Right lobe of liver (tissue), 6 donors: Measurements from ENCODE around the gene CREB3L2. TPM values are rescaled to one million over a fixed set of nuclear protein-coding genes. Genes with fewer than 3 reads are reported as not detected.

Source experiments
- ATAC-seq, 4 donors: fragments of 200-7000 bp; cut with Tn5 transposase; one replicate each; pipeline ENCODE4 v1.9.1; 2020; ENCODE audit warnings: mild to moderate bottlenecking in 4 of 4, moderate library complexity in 4 of 4
- DNase-seq, 3 donors: peaks; one replicate each; pipeline ENCODE4 v3.0.0-alpha.2; 2020
- H3K27ac ChIP-seq, 3 donors: fragments of 200-600 bp; one replicate each; pipeline ENCODE4 v1.8.0; 2022
- H3K27me3 ChIP-seq, 2 donors: fragments of 200-600 bp; one replicate each; pipeline ENCODE4 v1.8.0; 2022
- H3K36me3 ChIP-seq, 4 donors: fragments of 200-600 bp; sonication (generic) in 1 of 4; one replicate each; pipeline versions ENCODE4 v1.5.1 to v1.8.0; 2017 to 2022; ENCODE audit warnings: control low read depth in 1 of 4
- H3K4me1 ChIP-seq, 4 donors: fragments of 200-600 bp; sonication (generic) in 1 of 4; one replicate each; pipeline versions ENCODE4 v1.5.1 to v1.8.0; 2017 to 2022; ENCODE audit warnings: control low read depth in 1 of 4
- H3K4me3 ChIP-seq, 3 donors: fragments of 200-600 bp; one replicate each; pipeline ENCODE4 v1.8.0; 2022
- H3K9me3 ChIP-seq, 4 donors: fragments of 200-600 bp; sonication (generic) in 1 of 4; one replicate each; pipeline versions ENCODE4 v1.5.1 to v1.8.0; 2017 to 2022; ENCODE audit warnings: control low read depth in 1 of 4
- POLR2A ChIP-seq: fragments of 450-650 bp; IDR thresholded peaks from one replicate; pipeline ENCODE4 v1.6.1; 2017; ENCODE audit warnings: antibody characterized with exemption, mild to moderate bottlenecking
- WGBS: methylation state at CpG from one replicate; pipeline ENCODE4 v1.1.6; 2018; ENCODE audit warnings: low coverage, low lambda C conversion rate; ENCODE audit not compliant: insufficient coverage; ENCODE audit errors: missing lambda C conversion rate; 5-methylcytosine and 5-hydroxymethylcytosine counted together
- intact Hi-C, 2 donors: fragments of 100-400 bp; cut with DNase I; formaldehyde crosslinking; loops; one replicate each; pipeline versions ENCODE4 v1.11.2 to v1.14.1; 2022
- total RNA-seq, 6 experiments: library from RNA; depleted of rRNA in 2 of 6; stranded (reverse); fragments of >200 nt in 2 of 6; fragmentation: NEBNext Ultra II Directional in 3 of 6; extraction: Animal tissue kit (Norgen Biotek cat#: 25700) in 3 of 6; gene quantifications; one replicate each; pipeline versions ENCODE4 v1.1.0 to v1.2.4, GENCODE V29; 2016 to 2023
- TF ChIP-seq, protein P1 (sequence below), 4 donors: fragments of 200-600 bp in 3 of 4; fragments of 450-650 bp in 1 of 4; IDR thresholded peaks; one replicate each; pipeline versions ENCODE4 v1.5.1 to v1.8.0; 2016 to 2022; ENCODE audit warnings: antibody characterized with exemption in 4 of 4, mild to moderate bottlenecking in 2 of 4
- donor health status: DM: no; HTN: yes; CAD: no.
- donor health status: DM: no; HTN: no; CAD: no.
- donor health status: DM: no; HTN: no; CAD: no.
- donor health status: DM: no; HTN: yes; CAD: no.
- donor health status: DM: no; HTN: yes; CAD: no.

Gene CREB3L2
- total RNA-seq, 6 experiments from 2014 or later: 11.5 to 29.9 (median 18.2) TPM

DNA sequence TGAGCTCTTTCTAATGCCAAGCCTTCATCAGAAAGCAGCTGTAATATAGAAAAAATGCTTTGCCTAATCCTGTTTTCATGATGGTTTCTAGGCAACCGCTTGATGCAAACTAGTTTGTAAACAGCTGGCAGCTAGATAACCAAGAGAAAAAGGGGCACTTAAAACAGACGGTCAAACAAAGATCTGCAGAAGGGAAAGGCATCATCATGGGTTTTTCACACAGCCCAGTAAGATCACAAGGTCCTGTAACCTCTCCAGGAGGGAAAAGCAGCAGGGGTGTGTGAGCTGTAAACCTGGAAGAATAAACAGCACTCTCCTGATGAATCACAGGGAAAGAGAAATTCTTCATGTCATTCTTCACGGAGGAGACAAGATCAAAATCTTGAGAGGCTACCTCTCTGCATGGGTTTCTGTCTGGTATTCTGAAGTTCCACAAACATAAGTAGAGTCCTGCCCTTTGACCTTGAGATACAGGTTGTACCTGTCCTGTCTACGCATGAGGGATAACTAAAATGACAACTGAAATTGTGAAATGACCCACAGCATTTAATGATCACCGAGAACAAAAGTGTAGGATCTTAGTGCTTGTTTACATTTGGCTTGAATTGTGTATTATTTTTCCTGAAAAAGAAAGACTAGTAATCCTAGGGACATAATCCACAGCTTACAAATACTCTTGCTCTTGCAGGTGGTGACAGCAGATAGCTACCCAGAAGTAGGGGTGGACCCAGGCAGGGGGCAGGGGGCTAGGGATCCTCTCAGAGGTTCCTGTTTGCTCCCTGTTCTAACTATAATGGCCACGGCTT is 48.0 kb downstream of the CREB3L2 start:
- ATAC-seq: peak; percentile 38 to 60 (median 48)
- Histone ChIP-seq H3K27ac (no peak overlapping the region), H3K9me3 (no peaks in the 10 kb centered on the region), H3K4me1 (peaks cover 0 to 45% (median 14%) of the 10 kb centered on the region in 4 donors), H3K4me3 (no peak overlapping the region), H3K36me3 (peaks cover 0 to 3% (median 0%) of the 10 kb centered on the region in 4 donors), H3K27me3 (no peaks in the 10 kb centered on the region)
- TF ChIP-seq, protein P1, sequence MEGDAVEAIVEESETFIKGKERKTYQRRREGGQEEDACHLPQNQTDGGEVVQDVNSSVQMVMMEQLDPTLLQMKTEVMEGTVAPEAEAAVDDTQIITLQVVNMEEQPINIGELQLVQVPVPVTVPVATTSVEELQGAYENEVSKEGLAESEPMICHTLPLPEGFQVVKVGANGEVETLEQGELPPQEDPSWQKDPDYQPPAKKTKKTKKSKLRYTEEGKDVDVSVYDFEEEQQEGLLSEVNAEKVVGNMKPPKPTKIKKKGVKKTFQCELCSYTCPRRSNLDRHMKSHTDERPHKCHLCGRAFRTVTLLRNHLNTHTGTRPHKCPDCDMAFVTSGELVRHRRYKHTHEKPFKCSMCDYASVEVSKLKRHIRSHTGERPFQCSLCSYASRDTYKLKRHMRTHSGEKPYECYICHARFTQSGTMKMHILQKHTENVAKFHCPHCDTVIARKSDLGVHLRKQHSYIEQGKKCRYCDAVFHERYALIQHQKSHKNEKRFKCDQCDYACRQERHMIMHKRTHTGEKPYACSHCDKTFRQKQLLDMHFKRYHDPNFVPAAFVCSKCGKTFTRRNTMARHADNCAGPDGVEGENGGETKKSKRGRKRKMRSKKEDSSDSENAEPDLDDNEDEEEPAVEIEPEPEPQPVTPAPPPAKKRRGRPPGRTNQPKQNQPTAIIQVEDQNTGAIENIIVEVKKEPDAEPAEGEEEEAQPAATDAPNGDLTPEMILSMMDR (IDR thresholded peaks at IDR 0.05): no peak
- TF ChIP-seq POLR2A: no peak
- WGBS: 37% methylated on average over 6 of the region's 6 CpGs
- intact Hi-C loops: no loop called here
- no peak for DNase-seq

DNA sequence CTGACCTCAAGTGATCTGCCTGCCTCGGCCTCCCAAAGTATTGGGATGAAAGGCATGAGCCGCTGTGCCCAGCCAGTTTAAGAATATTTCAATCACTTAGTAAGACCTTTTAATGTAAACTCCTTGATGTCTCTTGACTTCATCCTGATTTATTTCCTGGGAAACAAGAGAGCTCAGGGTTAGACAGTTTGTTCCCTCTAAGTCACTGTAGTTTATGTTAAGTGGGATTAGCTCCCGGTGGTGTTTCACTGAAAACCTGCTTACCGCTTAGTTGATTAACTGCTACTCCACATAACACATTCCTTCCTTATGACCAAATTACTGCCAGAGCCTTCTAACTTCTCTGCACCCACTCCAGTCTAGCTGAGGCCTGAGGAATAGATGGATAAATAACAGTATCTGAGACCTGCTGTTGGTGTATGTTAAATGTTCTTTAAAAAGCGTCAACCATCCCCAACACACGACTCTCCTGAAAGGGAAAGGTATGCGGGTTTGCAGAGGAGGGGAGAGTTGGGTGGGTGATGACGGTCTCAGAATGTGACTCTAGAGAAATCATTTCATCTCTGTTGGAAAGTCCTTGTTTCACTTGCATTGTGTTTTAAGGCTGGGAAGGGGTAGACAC is 48.7 kb downstream of the CREB3L2 start:
- H3K4me3 ChIP-seq: no peak overlapping the region
- no peak for DNase-seq

DNA sequence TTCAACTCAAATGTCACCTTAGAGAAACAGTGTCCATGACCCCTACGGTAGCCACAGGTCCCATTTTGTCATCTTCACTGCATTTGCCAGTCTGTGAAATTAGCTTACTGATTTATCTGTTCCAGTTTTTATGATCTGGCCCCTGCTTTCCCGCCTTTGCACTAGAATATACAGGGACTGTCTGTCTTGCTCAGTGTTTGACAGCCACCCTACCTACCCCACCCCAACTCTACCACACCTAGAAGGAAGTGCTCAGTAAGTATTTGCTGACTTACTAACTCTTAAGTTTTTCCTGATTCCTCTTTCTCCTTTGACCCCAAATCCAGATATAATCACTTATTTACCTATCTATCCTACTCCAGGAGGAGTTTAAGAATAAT is 49.5 kb downstream of the CREB3L2 start:
- H3K9me3 ChIP-seq: no peaks in the 10 kb centered on the region
- H3K36me3 ChIP-seq: no peaks in the 10 kb centered on the region
- TF ChIP-seq, protein P1 (IDR thresholded peaks at IDR 0.05): no peak
- no peak for TF ChIP-seq POLR2A
- no peak overlapping the region for H3K27ac ChIP-seq
- H3K4me3 ChIP-seq: no peak overlapping the region
- no peaks in the 10 kb centered on the region for H3K27me3 ChIP-seq
- intact Hi-C loops: no loop called here
- peaks cover 0 to 56% (median 20%) of the 10 kb centered on the region in 4 donors for H3K4me1 ChIP-seq
- no peak for DNase-seq
- no peak for ATAC-seq
- WGBS: 95% methylated on average over 2 of the region's 2 CpGs

More for the DNA sequence above, 48.7 kb downstream of the CREB3L2 start:
- 87% methylated on average over 8 of the region's 8 CpGs for WGBS
- Histone ChIP-seq H3K36me3 (peaks cover 0 to 3% (median 0%) of the 10 kb centered on the region in 4 donors), H3K4me1 (peaks cover 0 to 52% (median 17%) of the 10 kb centered on the region in 4 donors), H3K27me3 (no peaks in the 10 kb centered on the region), H3K27ac (no peak overlapping the region), H3K9me3 (no peaks in the 10 kb centered on the region)
- intact Hi-C loops: no loop called here
- TF ChIP-seq, protein P1 (IDR thresholded peaks at IDR 0.05): no peak
- TF ChIP-seq POLR2A: no peak
- ATAC-seq: no peak

DNA sequence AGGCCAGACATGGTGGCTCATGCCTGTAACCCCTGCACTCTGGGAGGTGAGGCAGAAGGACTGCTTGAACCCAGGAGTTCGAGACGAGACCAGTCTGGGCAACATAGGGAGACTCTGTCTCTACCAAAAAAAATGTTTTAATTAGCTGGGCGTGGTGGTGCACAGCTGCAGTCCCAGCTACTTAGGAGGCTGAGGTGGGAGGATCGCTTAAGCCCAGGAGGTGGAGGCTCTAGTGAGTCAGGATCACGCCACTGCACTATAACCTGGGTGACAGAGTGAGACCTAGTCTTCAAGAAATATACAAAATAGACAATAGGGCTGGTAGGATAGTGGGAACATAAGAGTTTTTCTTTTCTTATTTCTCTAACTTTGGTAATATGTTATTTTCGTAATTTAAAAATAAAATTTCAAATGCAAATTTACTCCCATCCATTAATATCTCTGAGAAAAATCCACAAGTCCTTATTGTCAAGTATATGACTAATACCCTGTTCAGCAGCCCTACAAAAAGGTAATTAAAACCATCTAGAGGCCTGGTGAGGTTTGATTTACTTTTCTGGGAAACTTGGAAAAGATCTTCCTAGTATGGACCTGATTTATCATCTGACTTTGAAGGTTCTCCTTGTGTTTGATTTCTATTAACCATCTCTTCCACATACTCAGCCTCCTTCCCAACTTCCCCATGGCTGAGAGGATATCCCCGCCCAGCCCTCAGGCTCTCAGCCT is 50.0 kb downstream of the CREB3L2 start:
- ATAC-seq (no peak), DNase-seq (no peak)
- no peak overlapping the region for H3K4me3 ChIP-seq
- no peaks in the 10 kb centered on the region for H3K9me3 ChIP-seq
- no peak for TF ChIP-seq POLR2A
- TF ChIP-seq, protein P1 (IDR thresholded peaks at IDR 0.05): no peak
- H3K27me3 ChIP-seq: no peaks in the 10 kb centered on the region
- peaks cover 0 to 53% (median 20%) of the 10 kb centered on the region in 4 donors for H3K4me1 ChIP-seq
- H3K36me3 ChIP-seq: no peaks in the 10 kb centered on the region
- intact Hi-C loops: no loop called here
- WGBS: 93% methylated on average over 5 of the region's 7 CpGs
- H3K27ac ChIP-seq: no peak overlapping the region
